ENCODE data around the gene ANKRD65.
"Not testable (repeated sequence)": the region's sequence is repeated elsewhere in the genome, so short reads cannot be mapped to it uniquely, and the experiment has no call there.

ANKRD65 gene

GRCh38 chr1:1422465-1423244, 1.6 kb upstream of the ANKRD65 start:
- H3K4me3 ChIP-seq = no peak overlapping the region
- no peak overlapping the region for H3K9ac ChIP-seq (ENCODE audit: insufficient read length)
- no peaks in the 10 kb centered on the region for H3K9me3 ChIP-seq (ENCODE audit: low read depth, low read length)
- TF ChIP-seq FOXP2 (optimal IDR thresholded peaks at IDR 0.05; ENCODE audit: control extremely low read depth, extremely low read length, insufficient read depth) (no peak), POLR2AphosphoS5 (IDR thresholded peaks at IDR 0.05; ENCODE audit: borderline replicate concordance, low read depth, low read length) (no peak), EZH2 (IDR thresholded peaks at IDR 0.05) (no peak)
- no peak for DNase-seq (ENCODE audit: low read depth, low spot score)
- no peak overlapping the region for H3K27ac ChIP-seq
- no peaks in the 10 kb centered on the region for H3K36me3 ChIP-seq (ENCODE audit: insufficient read depth, low read length)

- Histone ChIP-seq H3K9me3 (ENCODE audit: low read depth, low read length) (no peaks in the 10 kb centered on the region), H3K27ac (no peak overlapping the region), H3K4me3 (no peak overlapping the region), H3K36me3 (ENCODE audit: insufficient read depth, low read length) (no peaks in the 10 kb centered on the region), H3K9ac (ENCODE audit: insufficient read length) (no peak overlapping the region)
- DNase-seq (ENCODE audit: low read depth, low spot score) = no peak
- TF ChIP-seq POLR2AphosphoS5 (IDR thresholded peaks at IDR 0.05; ENCODE audit: borderline replicate concordance, low read depth, low read length) (no peak), FOXP2 (optimal IDR thresholded peaks at IDR 0.05; ENCODE audit: control extremely low read depth, extremely low read length, insufficient read depth) (no peak), EZH2 (IDR thresholded peaks at IDR 0.05) (no peak)
Measured at GRCh38 chr1:1421907-1422464, 910 bp upstream of the ANKRD65 start.

- no peaks in the 10 kb centered on the region for H3K9me3 ChIP-seq (ENCODE audit: low read depth, low read length)
- no peak overlapping the region for H3K4me3 ChIP-seq
- H3K27ac ChIP-seq = no peak overlapping the region
- H3K9ac ChIP-seq (ENCODE audit: insufficient read length) = no peak overlapping the region
- H3K36me3 ChIP-seq (ENCODE audit: insufficient read depth, low read length) = no peaks in the 10 kb centered on the region
- TF ChIP-seq EZH2 (IDR thresholded peaks at IDR 0.05) (no peak), POLR2AphosphoS5 (IDR thresholded peaks at IDR 0.05; ENCODE audit: borderline replicate concordance, low read depth, low read length) (no peak), FOXP2 (optimal IDR thresholded peaks at IDR 0.05; ENCODE audit: control extremely low read depth, extremely low read length, insufficient read depth) (no peak)
- DNase-seq (ENCODE audit: low read depth, low spot score) = no peak
Measured at GRCh38 chr1:1420654-1421141, 378 bp downstream of the ANKRD65 start.

- no peak overlapping the region for H3K27ac ChIP-seq
- TF ChIP-seq FOXP2 (optimal IDR thresholded peaks at IDR 0.05; ENCODE audit: control extremely low read depth, extremely low read length, insufficient read depth) (no peak), POLR2AphosphoS5 (IDR thresholded peaks at IDR 0.05; ENCODE audit: borderline replicate concordance, low read depth, low read length) (no peak), EZH2 (IDR thresholded peaks at IDR 0.05) (no peak)
- no peak overlapping the region for H3K4me3 ChIP-seq
- no peaks in the 10 kb centered on the region for H3K9me3 ChIP-seq (ENCODE audit: low read depth, low read length)
- no peak for DNase-seq (ENCODE audit: low read depth, low spot score)
- H3K9ac ChIP-seq (ENCODE audit: insufficient read length) = no peak overlapping the region
- H3K36me3 ChIP-seq (ENCODE audit: insufficient read depth, low read length) = no peaks in the 10 kb centered on the region
Measured at GRCh38 chr1:1419813-1420653, 1.0 kb downstream of the ANKRD65 start.

GRCh38 chr1:1419363-1419812, 1.7 kb downstream of the ANKRD65 start:
- Histone ChIP-seq H3K9me3 (ENCODE audit: low read depth, low read length) (no peaks in the 10 kb centered on the region), H3K4me3 (no peak overlapping the region), H3K27ac (no peak overlapping the region), H3K36me3 (ENCODE audit: insufficient read depth, low read length) (no peaks in the 10 kb centered on the region), H3K9ac (ENCODE audit: insufficient read length) (no peak overlapping the region)
- TF ChIP-seq POLR2AphosphoS5 (IDR thresholded peaks at IDR 0.05; ENCODE audit: borderline replicate concordance, low read depth, low read length) (no peak), FOXP2 (optimal IDR thresholded peaks at IDR 0.05; ENCODE audit: control extremely low read depth, extremely low read length, insufficient read depth) (no peak), EZH2 (IDR thresholded peaks at IDR 0.05) (no peak)
- no peak for DNase-seq (ENCODE audit: low read depth, low spot score)

- no peak overlapping the region for H3K27ac ChIP-seq
- H3K4me3 ChIP-seq = no peak overlapping the region
- no peak overlapping the region for H3K9ac ChIP-seq (ENCODE audit: insufficient read length)
- TF ChIP-seq FOXP2 (optimal IDR thresholded peaks at IDR 0.05; ENCODE audit: control extremely low read depth, extremely low read length, insufficient read depth) = no peak
- TF ChIP-seq POLR2AphosphoS5 (IDR thresholded peaks at IDR 0.05; ENCODE audit: borderline replicate concordance, low read depth, low read length) = no peak
- TF ChIP-seq EZH2 (IDR thresholded peaks at IDR 0.05) = no peak
- H3K36me3 ChIP-seq (ENCODE audit: insufficient read depth, low read length) = no peaks in the 10 kb centered on the region
- no peaks in the 10 kb centered on the region for H3K9me3 ChIP-seq (ENCODE audit: low read depth, low read length)
- DNase-seq (ENCODE audit: low read depth, low spot score) = no peak
Measured at GRCh38 chr1:1418464-1419362, 2.4 kb downstream of the ANKRD65 start.

- H3K4me3 ChIP-seq; H3K36me3 ChIP-seq (ENCODE audit: insufficient read depth, low read length); H3K9ac ChIP-seq (ENCODE audit: insufficient read length); H3K27ac ChIP-seq; DNase-seq (ENCODE audit: low read depth, low spot score); H3K9me3 ChIP-seq (ENCODE audit: low read depth, low read length): not testable (repeated sequence)
Measured at GRCh38 chr1:1417825-1418463, 3.1 kb downstream of the ANKRD65 start.

GRCh38 chr1:1417396-1417795, 3.7 kb downstream of the ANKRD65 start:
- H3K9ac ChIP-seq (ENCODE audit: insufficient read length); H3K36me3 ChIP-seq (ENCODE audit: insufficient read depth, low read length); H3K27ac ChIP-seq; DNase-seq (ENCODE audit: low read depth, low spot score); H3K4me3 ChIP-seq; H3K9me3 ChIP-seq (ENCODE audit: low read depth, low read length): not testable (repeated sequence)
